Muscle of leg (tissue), 11 donors: ENCODE results near the gene PLXDC2. TPM values are rescaled to one million over a fixed set of nuclear protein-coding genes. Genes with fewer than 3 reads are reported as not detected.

ENCODE experiments used
- DNase-seq: peaks from one replicate; pipeline ENCODE4 v3.0.0; 2013
- H3K27ac ChIP-seq: one replicate; pipeline ENCODE4 v1.5.1; 2013; ENCODE audit warnings: mild to moderate bottlenecking, low read length, control low read depth
- H3K27me3 ChIP-seq: one replicate; pipeline ENCODE4 v1.6.1; 2013; ENCODE audit warnings: low read length; ENCODE audit not compliant: control insufficient read depth, insufficient read depth
- H3K36me3 ChIP-seq: one replicate; pipeline ENCODE4 v1.6.1; 2013; ENCODE audit warnings: low read length; ENCODE audit not compliant: control insufficient read depth, insufficient read depth
- H3K4me1 ChIP-seq: one replicate; pipeline ENCODE4 v1.6.1; 2013; ENCODE audit warnings: low read length; ENCODE audit not compliant: control insufficient read depth, insufficient read depth
- H3K4me3 ChIP-seq: one replicate; pipeline ENCODE4 v1.5.1; 2013; ENCODE audit warnings: low read length, control low read depth
- H3K9me3 ChIP-seq: replicated peaks from 2 replicates; pipeline ENCODE4 v1.6.1; 2013; ENCODE audit warnings: low read depth, low read length; ENCODE audit not compliant: control insufficient read depth
- WGBS: methylation state at CpG from one replicate; pipeline ENCODE4 v1.1.5; 2013; ENCODE audit warnings: missing lambda C conversion rate; ENCODE audit not compliant: insufficient coverage; 5-methylcytosine and 5-hydroxymethylcytosine counted together
- polyA plus RNA-seq, 8 donors: library from polyadenylated mRNA; unstranded; fragments of 120-200 nt; gene quantifications; one replicate each; pipeline versions ENCODE4 v1.2.1 to v1.2.3, GENCODE V29; 2013; ENCODE audit warnings: inconsistent platforms in 1 of 8, low replicate concordance in 1 of 8; ENCODE audit not compliant: insufficient read length in 8 of 8, insufficient read depth in 1 of 8
- total RNA-seq: library from RNA; stranded (reverse); fragments of 120-200 nt; gene quantifications from one replicate; pipeline ENCODE4 v1.2.4, GENCODE V29; 2013

The PLXDC2 gene
- total and polyA plus RNA-seq, 9 donors: 20.9 to 49.9 (median 33.9) TPM

DNA sequence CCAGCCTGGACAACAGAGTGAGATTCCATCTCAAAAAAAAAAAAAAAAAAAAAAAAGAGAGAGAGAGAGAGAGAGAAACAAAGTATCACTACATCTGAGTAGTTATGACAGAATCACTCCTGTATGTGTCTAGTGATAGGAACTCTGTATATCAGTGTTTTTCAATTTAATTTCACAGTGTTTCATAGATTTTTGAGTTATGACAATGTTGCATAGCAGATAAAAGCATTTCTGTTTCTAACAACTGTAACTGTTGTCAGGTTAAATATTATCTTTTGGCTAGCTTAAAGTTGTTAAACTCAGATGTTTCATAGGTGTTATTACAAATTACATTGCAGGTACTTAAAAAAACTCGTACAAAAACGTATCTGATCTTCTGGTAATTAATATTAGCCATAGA is 60.3 kb downstream of the PLXDC2 start:
- Histone ChIP-seq H3K27ac (no peak overlapping the region), H3K4me3 (no peak overlapping the region), H3K27me3 (no peaks in the 10 kb centered on the region), H3K9me3 (no peaks in the 10 kb centered on the region), H3K36me3 (no peaks in the 10 kb centered on the region), H3K4me1 (no peaks in the 10 kb centered on the region)
- no peak for DNase-seq
- WGBS: no CpG with 5 or more reads among the region's 2 CpGs

DNA sequence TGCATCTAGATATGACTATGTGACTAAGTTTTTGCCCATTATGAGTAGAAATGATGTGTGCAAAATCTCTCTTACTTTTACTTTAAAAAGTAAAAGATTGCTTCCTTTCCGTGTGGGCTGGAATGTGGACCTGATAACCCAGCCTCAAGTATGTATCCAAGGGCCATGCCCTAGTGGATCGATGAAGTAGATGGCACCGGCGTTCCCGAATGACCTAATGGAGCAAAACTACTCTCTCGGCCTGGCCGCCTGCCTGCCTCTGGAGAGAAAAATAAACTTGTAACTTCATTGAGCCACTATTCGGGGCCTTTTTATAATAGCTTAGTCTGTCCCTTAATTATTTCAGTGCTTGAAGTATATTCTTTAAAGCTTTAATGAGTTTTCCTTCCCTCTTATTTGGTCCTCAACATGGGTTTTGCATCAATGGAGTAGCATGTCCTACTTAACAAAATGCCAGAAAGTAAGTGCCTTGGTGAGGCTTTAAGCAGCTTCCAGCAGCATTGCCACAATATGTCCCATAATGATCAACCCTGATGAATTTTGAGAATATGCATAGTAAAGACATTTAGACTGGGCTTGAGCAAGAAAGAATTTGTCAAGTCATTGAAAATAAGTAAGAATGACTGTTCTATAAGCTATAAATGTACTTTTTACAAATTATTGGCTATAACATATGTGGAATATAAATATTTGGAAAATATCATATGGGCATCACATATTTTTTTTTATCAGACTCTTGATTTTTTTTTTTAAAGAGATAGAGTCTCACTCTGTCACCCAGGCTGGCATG is 61.4 kb downstream of the PLXDC2 start:
- Histone ChIP-seq H3K4me1 (no peaks in the 10 kb centered on the region), H3K27ac (no peak overlapping the region)
- no CpG with 5 or more reads among the region's 8 CpGs for WGBS

GRCh38 chr10:19882621-19883020 is 66.4 kb downstream of the PLXDC2 start:
- no peak overlapping the region for H3K27ac ChIP-seq
- H3K4me1 ChIP-seq: no peaks in the 10 kb centered on the region
- H3K27me3 ChIP-seq: no peaks in the 10 kb centered on the region
- H3K36me3 ChIP-seq: no peaks in the 10 kb centered on the region
- DNase-seq: no peak
- WGBS: no CpG with 5 or more reads among the region's 5 CpGs
- no peak overlapping the region for H3K4me3 ChIP-seq
- no peaks in the 10 kb centered on the region for H3K9me3 ChIP-seq

More for the DNA sequence above, 61.4 kb downstream of the PLXDC2 start:
- peak; percentile 15 for DNase-seq
- H3K9me3 ChIP-seq: no peaks in the 10 kb centered on the region
- H3K4me3 ChIP-seq: no peak overlapping the region
- H3K27me3 ChIP-seq: no peaks in the 10 kb centered on the region
- H3K36me3 ChIP-seq: no peaks in the 10 kb centered on the region

GRCh38 chr10:19888061-19888660 is 71.9 kb downstream of the PLXDC2 start:
- H3K36me3 ChIP-seq: no peaks in the 10 kb centered on the region
- H3K27me3 ChIP-seq: no peaks in the 10 kb centered on the region
- H3K9me3 ChIP-seq: no peaks in the 10 kb centered on the region
- WGBS: 100% methylated on average over 1 of the region's 3 CpGs
- no peaks in the 10 kb centered on the region for H3K4me1 ChIP-seq
- peak; percentile 27 for DNase-seq
- no peak overlapping the region for H3K4me3 ChIP-seq
- no peak overlapping the region for H3K27ac ChIP-seq

- WGBS: 22% methylated on average over 2 of the region's 2 CpGs
- no peaks in the 10 kb centered on the region for H3K4me1 ChIP-seq
- no peak overlapping the region for H3K4me3 ChIP-seq
- no peaks in the 10 kb centered on the region for H3K36me3 ChIP-seq
- H3K9me3 ChIP-seq: no peaks in the 10 kb centered on the region
- H3K27ac ChIP-seq: no peak overlapping the region
- H3K27me3 ChIP-seq: no peaks in the 10 kb centered on the region
- DNase-seq: no peak
Observed at GRCh38 chr10:19889256-19889655, 73.0 kb downstream of the PLXDC2 start.

DNA sequence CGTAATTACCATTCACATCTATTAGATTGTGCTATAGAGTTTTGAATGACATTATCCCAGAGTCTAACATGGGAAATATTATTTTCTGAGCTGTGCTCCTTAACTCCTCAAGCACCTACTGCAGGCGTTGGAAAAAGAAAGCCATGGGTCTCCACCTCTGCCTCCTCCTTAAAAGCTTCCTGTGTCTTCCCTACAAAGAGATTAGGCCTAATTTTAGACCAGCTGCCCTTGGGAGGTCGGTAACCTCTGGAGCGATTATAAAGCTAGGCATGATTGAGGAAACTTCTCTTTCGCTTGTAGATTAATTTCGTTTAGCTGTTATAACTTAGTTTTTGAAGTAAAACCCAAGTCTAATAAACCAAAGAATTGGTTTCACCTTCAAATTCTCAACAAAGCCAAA is 75.2 kb downstream of the PLXDC2 start:
- Histone ChIP-seq H3K4me3 (no peak overlapping the region), H3K4me1 (no peaks in the 10 kb centered on the region), H3K9me3 (no peaks in the 10 kb centered on the region), H3K27ac (no peak overlapping the region), H3K36me3 (no peaks in the 10 kb centered on the region), H3K27me3 (no peaks in the 10 kb centered on the region)
- no peak for DNase-seq
- no CpG with 5 or more reads among the region's 6 CpGs for WGBS

DNA sequence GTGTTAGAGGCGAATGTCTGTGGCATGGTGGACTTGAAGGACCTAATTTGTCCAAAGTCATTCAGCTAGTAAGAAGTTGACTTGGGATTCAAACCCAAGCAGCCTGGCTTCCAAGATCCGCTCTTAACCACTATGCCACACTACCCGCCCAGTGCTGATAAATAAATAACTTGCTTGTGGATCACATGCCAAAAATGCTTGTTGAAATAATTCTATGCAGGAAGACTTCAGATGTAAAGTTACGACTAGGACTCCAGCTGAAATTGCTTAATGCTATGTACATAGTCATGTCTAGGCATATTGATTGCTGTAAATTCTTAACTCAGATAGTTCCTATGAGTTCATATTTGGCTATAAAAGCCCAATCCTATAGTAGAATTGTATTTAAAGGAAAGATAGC is 76.0 kb downstream of the PLXDC2 start:
- no CpG with 5 or more reads among the region's 4 CpGs for WGBS
- Histone ChIP-seq H3K9me3 (no peaks in the 10 kb centered on the region), H3K4me3 (no peak overlapping the region), H3K4me1 (no peaks in the 10 kb centered on the region), H3K27me3 (no peaks in the 10 kb centered on the region), H3K36me3 (no peaks in the 10 kb centered on the region), H3K27ac (no peak overlapping the region)
- DNase-seq: no peak

GRCh38 chr10:19892677-19893076 is 76.4 kb downstream of the PLXDC2 start:
- Histone ChIP-seq H3K27me3 (no peaks in the 10 kb centered on the region), H3K4me3 (no peak overlapping the region), H3K36me3 (no peaks in the 10 kb centered on the region), H3K27ac (no peak overlapping the region), H3K9me3 (no peaks in the 10 kb centered on the region), H3K4me1 (no peaks in the 10 kb centered on the region)
- DNase-seq: no peak
- WGBS: no CpG with 5 or more reads among the region's 5 CpGs

DNA sequence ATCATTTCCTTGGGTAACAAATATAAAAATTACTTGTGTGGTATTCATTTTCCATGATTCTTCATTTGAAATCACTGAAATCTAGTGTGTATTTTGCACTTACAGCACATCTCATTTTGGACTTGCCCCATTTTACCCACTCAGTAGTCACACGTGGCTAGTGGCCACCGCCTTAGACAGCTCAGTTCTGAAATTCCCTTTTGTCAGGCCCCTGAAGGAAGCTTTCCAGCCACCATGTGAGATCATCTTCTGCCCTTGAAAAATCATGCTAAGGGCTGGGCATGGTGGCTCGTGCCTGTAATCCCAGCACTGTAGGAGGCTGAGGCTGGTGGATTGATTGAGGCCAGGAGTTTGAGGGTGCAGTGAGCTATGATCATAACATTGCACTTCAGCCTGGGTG is 79.3 kb downstream of the PLXDC2 start:
- H3K36me3 ChIP-seq: no peaks in the 10 kb centered on the region
- DNase-seq: no peak
- no peaks in the 10 kb centered on the region for H3K4me1 ChIP-seq
- no peaks in the 10 kb centered on the region for H3K9me3 ChIP-seq
- no peak overlapping the region for H3K27ac ChIP-seq
- H3K27me3 ChIP-seq: no peaks in the 10 kb centered on the region
- 87% methylated on average over 3 of the region's 3 CpGs for WGBS
- no peak overlapping the region for H3K4me3 ChIP-seq

GRCh38 chr10:19902456-19902855 is 86.2 kb downstream of the PLXDC2 start:
- Histone ChIP-seq H3K4me3 (no peak overlapping the region), H3K36me3 (no peaks in the 10 kb centered on the region), H3K4me1 (no peaks in the 10 kb centered on the region), H3K9me3 (no peaks in the 10 kb centered on the region), H3K27ac (no peak overlapping the region), H3K27me3 (no peaks in the 10 kb centered on the region)
- no CpG with 5 or more reads among the region's 2 CpGs for WGBS
- no peak for DNase-seq
